ENCODE data around the gene CIROP.
"Not testable (repeated sequence)": the region's sequence is repeated elsewhere in the genome, so short reads cannot be mapped to it uniquely, and the experiment has no call there.

CIROP gene

DNA sequence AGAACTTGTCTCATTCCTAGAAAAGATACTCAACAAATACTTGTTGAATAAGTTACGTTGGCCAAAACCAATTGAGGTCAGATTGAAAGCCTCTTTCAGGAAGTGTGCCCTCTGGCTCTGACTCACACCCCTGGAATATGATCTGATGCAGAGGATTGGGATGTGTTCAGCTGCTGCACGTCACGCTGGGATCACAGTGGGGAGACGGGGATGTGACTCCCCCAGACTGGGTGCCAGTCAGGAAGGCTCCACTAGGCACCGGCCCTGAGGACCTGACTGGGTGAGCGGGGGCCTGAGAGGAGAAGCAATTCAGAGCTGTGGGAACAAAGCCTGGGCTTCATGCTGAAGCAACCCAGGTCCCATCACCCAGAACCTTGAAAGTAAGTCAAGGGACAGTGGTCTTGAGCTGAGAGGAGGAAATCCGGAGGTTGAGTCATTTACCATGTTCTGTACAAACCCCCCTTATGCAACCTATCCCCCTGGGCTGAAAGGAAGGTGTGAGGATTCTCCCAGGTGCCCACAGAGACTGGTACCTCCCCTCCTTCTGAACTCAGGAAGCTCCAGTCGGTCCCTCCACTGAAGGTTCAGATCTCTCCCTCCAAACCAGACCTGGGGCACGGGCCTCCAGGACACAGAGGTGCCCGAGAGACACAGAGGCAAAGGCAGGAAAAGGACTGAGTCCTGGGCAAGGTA, 10.4 kb upstream of the CIROP start:
- in situ Hi-C loops (cut with MboI; ENCODE audit: low sequenced_read_pairs): no loop called here

DNA sequence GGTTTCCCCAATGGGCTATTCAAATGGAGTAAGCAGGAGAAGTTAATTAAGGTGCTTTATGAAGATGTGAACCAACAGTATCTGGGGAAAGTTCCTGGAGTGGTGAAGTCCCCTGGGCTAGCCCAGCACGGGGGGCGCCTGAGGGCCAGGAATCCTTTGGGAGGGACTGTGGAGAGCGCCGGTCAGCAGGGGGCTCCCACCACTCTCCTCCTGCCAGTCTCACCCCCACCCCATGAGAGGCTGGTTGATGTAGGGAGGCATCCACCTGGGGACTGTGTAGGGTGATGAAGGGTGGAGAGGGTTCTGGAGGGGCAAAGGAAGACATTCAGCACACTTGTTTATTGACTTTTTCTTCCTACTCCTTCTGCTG, 9.9 kb upstream of the CIROP start:
- in situ Hi-C loops (cut with MboI; ENCODE audit: low sequenced_read_pairs): no loop called here

DNA sequence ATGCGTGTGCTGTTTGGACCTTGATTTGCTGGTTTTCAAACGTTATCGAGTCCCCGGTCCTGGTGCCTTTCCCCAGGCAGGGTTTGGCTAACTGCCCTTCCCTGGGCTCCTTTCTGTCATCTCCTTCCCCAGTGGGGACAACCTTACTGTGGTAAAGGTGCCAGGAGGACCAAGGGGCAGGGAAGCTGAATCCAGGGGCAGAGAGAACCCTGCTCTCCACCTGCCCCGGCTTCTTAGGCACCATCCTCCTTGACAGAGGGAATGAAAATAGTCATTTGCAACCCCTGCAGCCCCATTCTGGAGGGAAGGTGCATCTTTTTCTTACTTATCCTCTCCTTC, 9.3 kb upstream of the CIROP start:
- in situ Hi-C loops (cut with MboI; ENCODE audit: low sequenced_read_pairs): no loop called here

DNA sequence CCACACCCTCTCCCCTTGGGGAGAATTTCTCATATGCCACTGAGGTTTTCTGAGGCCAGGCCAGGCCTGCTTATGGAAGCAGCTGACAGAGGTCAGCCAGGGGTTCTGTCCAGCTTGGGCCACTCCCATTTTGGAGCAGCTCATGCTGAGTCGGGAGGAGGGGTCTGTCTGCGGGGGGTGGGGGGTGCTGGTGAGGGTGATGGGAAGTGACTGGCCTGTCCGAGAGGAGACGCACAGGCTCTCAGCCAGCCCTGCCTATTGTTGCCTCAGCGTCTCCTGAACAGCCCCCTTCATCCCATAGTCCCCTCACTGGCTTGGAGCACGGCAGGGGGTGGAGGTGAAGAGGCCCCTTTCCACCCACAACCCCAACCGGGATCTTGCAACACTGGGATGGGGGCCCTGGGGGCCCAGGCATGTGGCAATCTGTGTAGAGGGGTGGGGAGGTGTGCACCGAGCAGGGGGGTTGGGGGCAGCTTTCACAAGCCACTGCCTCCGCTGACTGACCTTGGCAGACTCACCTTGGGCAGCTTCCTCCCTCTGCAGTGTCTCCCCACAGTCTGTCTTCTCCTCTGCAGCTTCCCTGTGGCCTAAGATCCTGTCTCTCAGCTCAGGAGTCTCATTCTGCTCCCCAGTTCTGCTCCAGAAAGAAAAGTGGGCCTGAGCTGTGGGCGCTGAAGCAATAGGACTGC, 8.8 kb upstream of the CIROP start:
- in situ Hi-C loops (cut with MboI; ENCODE audit: low sequenced_read_pairs): no loop called here

DNA sequence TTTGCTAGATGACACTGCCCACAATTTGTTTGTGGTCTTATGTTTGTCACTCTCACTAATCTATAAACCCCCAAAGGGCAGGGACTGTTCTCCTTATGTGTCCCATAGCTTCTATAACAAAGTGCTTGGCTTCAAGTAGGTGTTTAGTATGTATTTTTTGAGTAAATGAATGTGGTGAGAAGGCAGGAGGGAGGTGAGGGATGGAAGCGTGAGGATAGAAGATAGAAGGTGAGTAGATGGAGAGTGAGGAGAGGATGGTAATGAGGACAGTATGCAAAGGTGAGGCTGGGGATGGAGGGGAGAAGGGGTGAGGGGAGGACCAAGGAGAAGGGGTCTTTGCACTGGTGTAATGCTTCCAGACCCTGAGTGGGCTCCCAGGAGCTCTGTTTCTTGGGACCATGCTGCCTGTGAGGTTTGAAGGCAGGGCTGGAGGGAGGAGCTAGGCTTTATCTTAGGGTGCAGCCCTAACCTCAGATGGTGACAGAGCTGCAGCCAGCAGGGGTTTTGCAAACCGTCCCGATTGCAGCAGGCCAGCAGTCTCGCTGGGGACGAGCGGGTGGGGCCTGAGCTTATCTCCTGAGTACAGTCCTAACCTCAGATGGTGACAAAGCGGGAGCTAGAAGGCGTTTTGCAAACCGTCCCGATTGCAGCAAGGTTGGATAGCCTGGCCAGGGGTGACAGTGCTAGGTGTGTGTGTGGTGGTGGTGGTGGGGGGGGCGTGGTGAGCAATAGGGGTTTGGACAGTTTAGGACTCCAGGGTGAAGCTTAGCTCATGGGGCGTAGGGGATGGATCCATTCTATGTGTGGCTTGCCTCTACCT, 7.8 kb upstream of the CIROP start:
- in situ Hi-C loops (cut with MboI; ENCODE audit: low sequenced_read_pairs): no loop called here

DNA sequence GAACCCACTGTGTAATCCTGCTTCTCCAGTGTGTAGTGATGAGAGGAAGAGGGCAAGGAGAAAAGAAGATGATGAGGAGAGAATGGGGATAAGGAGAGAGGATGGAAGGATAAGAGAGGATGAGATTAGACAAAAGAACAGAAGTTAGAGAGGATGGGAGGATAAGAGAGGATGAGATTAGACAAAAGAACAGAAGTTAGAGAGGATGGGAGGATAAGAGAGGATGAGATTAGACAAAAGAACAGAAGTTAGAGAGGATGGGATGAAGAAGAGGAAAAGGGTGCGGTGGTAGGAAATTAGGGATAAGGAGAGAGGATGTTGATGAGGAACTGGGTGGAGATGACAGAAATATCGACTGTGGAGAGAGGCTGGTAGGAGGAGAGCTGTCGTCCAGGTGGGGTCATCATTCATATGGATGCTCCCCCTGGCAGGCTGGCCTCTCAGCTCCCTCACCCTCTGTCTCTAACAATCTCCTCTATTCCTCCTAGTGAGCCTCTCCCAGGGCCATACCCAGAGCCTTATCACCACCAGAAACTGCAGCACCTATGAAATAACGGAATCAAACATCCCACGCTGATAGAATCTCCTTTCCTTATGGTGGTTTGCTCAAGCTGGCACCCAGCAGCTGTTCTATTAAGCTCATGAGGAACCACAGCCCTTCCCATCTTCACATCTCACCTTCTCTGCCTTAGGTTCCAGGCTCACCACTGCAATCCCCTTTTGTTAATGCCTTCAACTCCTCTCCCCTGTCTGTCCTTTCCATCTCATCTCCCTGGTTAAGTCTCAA, 6.0 kb upstream of the CIROP start:
- in situ Hi-C loops (cut with MboI; ENCODE audit: low sequenced_read_pairs): no loop called here

DNA sequence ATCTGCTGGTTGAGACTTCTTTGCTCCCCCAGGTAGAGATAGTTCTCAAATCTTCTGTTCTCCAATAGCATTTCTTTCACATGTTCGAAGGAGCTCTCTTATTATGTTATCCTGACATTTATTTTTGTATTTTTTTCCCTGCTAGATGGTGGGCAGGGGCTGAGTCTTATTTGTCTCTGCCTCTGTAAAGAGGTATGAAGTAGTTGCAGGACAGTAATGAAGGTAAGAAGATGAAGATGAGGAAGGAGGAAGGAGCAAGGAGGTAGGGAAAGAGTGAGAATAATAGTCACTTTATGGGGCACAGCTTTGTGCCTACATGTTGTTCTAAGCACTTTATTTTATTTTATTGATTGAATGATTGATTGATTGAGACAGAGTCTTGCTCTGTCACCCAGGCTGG, 5.0 kb upstream of the CIROP start:
- in situ Hi-C loops (cut with MboI; ENCODE audit: low sequenced_read_pairs): no loop called here

DNA sequence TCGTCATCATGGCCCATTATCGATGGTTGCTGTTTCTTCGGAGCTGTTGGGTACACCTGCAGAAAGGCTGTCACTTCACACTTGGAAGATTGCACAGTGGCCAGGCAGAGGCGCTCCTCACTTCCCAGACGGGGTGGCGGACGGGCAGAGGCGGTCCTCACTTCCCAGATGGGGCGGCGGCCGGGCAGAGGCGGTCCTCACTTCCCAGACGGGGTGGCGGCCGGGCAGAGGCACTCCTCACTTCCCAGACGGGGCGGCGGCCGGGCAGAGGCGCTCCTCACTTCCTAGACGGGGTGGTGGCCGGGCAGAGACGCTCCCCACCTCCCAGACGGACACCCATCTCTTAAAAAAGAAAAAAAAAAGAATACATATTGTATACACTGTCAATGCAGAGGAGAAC, 3.4 kb upstream of the CIROP start:
- in situ Hi-C loops (cut with MboI; ENCODE audit: low sequenced_read_pairs): not testable (repeated sequence)

DNA sequence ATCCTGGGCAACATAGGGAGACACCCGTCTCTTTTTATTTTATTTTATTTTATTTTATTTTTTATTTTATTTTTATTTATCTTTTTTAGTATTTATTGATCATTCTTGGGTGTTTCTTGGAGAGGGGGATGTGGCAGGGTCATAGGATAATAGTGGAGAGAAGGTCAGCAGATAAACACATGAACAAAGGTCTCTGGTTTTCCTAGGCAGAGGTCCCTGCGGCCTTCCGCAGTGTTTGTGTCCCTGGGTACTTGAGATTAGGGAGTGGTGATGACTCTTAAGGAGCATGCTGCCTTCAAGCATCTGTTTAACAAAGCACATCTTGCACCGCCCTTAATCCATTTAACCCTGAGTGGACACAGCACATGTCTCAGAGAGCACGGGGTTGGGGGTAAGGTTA, 2.8 kb upstream of the CIROP start:
- in situ Hi-C loops (cut with MboI; ENCODE audit: low sequenced_read_pairs): not testable (repeated sequence)

DNA sequence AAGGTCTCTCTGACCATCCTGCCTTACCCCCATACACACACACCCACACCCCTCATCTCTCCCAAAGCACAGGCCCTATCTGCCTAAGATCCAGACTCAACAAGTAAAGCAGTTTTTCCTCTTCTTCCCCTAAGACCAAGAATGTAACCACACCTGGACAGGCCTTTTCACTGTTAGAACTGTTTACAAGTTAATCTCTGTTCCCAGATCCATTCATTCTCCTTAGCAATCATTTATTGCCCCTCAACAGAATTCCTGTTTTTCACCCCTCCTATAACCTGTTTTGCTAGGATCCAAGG, 1.9 kb upstream of the CIROP start:
- in situ Hi-C loops (cut with MboI; ENCODE audit: low sequenced_read_pairs): no loop called here

DNA sequence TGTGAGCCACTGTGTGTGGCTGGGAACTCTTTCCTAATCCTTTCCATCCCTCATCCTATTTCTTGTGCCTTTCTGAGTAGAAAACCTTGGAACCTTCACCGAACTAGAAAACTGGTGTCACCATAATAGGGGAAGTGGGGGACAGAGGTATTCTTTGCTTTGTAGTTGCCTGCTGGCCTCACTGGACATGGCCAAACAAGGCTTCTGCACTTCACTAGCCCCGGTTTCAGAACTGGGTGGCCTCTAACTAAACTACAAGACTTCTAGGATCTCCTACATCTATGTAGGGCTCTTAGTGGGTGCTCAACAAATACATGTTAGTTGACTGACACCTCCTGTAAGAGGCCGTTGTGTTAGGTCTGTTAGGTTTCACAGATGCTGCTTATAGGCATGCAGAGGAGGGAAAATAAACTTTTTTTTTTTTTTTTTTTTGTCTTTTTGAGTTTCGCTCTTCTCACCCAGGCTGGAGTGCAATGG, 597 bp upstream of the CIROP start:
- in situ Hi-C loops (cut with MboI; ENCODE audit: low sequenced_read_pairs): no loop called here

DNA sequence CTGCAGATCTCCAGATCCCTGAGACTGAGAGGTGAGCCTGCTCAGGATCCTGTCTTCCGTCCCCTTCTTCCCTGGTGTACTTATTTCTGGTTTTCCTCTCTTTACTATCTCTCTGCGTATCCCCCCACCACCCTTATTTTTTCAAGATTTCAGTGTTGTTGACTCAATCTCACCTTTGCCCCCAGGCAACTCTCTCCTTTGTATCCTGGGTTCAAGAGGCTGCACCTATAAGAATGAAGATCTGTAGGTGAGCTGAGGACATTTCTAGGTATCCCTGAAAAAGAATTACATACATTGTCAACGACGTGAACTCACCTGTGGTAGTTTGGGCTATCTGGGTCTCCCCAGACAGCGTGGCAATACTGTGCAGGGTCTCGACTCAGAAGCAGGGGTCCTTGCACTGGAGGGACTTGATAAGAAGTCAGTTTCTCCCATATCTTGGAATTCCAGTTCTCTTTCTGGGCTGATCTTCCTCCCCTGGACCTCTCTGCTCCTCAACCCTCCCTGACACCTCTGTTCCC, 659 bp downstream of the CIROP start:
- in situ Hi-C loops (cut with MboI; ENCODE audit: low sequenced_read_pairs): no loop called here

DNA sequence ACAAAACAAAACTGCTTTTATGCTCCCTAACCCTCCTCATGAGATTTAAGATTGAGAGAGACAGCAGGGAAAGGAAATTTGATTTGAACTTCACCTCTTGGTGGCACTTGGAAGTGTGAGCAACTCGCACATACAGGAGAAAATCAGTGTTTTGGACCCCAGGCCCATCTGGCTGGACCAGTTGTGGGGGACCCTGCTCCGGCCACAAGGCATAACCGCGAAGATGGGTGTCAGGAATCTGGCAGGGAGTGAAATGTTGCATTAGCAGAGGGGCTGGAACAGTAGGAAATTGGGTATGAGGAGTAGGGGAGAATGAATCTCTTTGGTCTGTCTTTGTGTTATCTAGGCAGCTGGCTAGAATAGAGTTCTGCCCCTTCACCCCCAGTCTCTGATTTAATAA, 1.2 kb downstream of the CIROP start:
- in situ Hi-C loops (cut with MboI; ENCODE audit: low sequenced_read_pairs): no loop called here

DNA sequence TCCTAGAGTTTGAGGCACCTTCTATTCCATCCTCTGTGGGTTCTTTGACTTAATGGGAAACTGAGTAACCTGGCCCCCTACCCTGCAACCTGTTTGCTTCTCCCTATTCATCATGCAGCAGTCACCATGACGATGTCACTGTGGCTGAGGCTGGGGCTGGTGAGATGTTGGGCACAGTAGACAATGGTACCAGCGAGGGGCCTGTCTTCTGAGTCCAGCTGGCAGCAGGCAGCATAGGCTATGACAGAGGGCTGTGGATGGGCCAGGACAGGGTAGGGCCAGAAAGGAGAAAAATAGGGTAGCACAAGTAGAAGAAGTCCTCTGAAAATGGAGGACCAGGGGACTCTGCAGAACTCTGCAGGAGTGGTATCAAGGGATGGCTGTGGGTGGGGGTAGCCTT, 2.0 kb downstream of the CIROP start:
- in situ Hi-C loops (cut with MboI; ENCODE audit: low sequenced_read_pairs): no loop called here

DNA sequence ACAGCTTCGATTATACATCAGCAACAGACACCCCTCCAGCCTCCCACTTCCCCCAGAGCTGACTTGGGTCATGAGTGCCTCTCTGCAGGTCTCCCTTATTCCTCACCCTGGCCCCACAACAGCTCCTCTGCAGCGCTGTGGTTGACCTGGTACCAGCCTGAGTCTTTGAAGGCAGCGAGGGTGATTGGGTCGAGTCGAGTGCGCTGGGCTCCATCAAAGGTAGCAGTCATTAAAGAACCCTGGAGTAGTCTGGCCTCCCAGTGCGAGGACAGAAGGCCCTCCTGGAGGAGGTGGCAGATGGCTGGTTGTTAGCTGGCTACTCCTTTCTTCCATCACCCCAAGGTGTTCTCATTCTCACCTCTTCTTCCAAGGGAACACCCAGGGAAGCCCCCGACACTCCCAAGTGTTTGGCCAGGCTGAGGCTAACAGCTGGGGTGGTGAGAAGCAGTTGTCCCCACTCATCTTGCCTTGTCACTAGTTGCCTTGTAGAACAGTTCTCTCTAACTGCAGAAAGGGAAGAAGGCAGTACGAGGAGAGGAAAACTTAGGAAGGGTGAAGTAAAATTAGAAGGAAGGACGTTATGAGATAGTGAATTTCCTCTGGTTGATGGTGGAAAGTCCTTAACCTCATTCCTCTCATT, 2.7 kb downstream of the CIROP start:
- in situ Hi-C loops (cut with MboI; ENCODE audit: low sequenced_read_pairs): no loop called here

DNA sequence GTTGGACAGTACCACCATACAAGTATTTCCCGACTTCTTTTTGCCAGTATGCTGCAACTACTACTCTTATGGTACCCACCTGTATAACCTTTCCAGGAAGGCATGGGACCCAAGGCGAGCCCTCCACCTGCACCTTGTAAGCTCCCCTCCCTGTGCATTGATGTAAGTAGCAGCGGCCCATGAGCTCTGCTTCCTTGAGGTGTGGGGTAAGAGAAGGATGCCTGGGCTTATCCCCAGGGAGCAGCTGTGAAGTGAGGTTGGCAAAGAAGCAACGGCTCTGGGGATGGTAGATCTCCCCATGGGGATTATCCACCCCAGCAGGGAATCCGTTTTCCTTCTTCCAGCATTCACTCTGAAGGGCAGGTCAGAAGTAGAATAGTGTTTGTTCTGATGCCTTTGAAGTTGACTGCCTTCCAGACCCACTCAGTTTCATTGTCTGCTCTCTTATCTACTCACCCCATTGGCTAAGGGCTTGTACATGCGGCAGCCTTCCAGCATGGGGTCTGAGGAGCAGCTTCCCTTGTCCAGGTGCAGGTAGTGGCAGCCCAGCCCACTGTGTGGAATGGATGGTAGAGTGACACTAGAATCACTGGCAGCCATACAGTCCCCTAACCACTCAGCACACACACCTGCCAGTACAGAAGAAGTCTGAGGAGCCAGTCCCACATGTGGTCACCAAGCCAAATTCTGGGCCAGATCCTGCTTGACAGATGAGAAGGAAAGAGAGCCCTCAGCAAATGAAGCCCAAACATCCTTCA, 3.4 kb downstream of the CIROP start:
- in situ Hi-C loops (cut with MboI; ENCODE audit: low sequenced_read_pairs): no loop called here

DNA sequence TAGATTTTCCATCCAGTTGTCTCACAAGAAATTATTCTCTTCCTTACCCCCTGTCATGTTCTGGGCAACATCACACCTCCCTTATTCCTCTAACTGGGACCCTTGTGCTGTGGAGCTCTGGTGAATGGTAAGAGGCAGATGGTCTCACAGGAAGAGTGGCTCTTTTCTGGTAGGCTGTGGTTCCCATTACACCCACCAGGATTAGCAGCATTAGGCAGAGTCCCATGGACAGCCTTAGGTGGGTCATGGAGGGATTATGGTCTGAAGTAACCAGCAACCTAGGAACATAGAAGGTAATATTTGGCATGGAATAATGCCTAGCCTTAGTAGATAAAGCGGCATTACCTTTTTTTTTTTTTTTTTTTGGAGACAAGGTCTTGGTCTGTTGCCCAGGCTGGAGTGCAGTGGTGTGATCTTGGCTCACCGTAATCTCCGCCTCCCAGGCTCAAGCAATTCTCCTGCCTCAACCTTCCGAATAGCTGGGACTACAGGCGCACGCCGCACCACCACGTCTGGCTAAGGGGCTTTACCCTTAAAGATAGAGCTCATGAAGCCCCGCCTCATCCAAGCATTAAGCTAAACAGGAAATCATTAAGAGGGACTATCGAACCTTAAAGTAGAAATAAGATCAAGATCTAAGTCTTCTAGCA, 5.5 kb downstream of the CIROP start:
- in situ Hi-C loops (cut with MboI; ENCODE audit: low sequenced_read_pairs): no loop called here

DNA sequence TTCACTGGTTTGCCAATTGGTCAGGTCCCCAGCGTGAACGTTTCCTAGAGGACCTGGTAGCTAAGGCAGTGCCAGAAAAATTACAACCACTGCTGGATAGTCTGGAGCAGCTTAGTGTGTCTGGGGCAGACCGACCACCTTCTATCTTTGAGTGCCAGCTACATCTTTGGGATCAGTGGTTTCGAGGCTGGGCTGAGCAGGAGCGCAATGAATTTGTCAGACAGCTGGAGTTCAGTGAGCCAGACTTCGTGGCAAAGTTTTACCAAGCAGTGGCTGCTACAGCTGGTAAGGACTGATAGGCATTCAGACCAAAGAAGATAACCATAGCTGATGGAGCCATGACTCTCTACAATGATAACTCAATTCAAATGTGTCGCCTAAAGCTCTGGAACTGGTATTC, 7.0 kb downstream of the CIROP start:
- in situ Hi-C loops (cut with MboI; ENCODE audit: low sequenced_read_pairs): no loop called here
